OCI-LY3 (cell line): ENCODE results near the gene THSD7B.
A peak's percentile ranks its signal among the peaks of the same experiment; 100 is the strongest.

Experiments
- EZH2phosphoT487 ChIP-seq: fragments of 200-600 bp; shearing (Covaris generic); IDR thresholded peaks from 2 replicates; pipeline ENCODE4 v1.6.1; 2018; ENCODE audit warnings: antibody characterized with exemption, mixed run types, low read depth
- TF ChIP-seq, protein P1 (sequence below): fragments of 200-600, 300-600 bp; sonication (generic); IDR thresholded peaks from 2 replicates; pipeline ENCODE4 v1.5.1; 2014; ENCODE audit warnings: antibody characterized with exemption, low read length, low read depth

DNA sequence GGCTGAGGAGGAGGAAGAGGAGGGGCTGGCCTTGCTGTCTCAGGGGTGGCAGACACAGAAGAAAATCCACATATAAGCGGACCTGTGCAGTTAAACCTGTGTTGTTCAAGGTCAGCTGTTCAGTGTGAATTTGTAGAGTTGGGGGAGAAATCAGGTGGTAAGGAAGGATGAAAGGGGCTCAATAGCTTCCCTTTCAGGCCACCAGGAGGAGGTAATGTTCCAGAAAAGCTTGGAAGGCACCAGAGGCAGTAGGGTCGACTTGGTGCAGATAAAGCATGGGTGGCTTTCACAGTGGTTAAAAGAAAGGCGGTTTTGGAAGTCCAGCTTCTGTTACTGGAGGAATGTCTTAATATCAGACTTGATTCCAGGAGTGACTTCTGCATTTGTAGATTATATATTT, 167.4 kb downstream of the THSD7B start:
- TF ChIP-seq, protein P1, sequence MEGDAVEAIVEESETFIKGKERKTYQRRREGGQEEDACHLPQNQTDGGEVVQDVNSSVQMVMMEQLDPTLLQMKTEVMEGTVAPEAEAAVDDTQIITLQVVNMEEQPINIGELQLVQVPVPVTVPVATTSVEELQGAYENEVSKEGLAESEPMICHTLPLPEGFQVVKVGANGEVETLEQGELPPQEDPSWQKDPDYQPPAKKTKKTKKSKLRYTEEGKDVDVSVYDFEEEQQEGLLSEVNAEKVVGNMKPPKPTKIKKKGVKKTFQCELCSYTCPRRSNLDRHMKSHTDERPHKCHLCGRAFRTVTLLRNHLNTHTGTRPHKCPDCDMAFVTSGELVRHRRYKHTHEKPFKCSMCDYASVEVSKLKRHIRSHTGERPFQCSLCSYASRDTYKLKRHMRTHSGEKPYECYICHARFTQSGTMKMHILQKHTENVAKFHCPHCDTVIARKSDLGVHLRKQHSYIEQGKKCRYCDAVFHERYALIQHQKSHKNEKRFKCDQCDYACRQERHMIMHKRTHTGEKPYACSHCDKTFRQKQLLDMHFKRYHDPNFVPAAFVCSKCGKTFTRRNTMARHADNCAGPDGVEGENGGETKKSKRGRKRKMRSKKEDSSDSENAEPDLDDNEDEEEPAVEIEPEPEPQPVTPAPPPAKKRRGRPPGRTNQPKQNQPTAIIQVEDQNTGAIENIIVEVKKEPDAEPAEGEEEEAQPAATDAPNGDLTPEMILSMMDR: peak; percentile 47
- no peak for TF ChIP-seq EZH2phosphoT487
